Neuronal stem cell (in vitro differentiated cells): ENCODE data around the gene VSX2. TPM values are rescaled to one million over a fixed set of nuclear protein-coding genes. Genes with fewer than 3 reads are reported as not detected.
A peak's percentile ranks its signal among the peaks of the same experiment; 100 is the strongest.

Experiments used
- DNase-seq: peaks from one replicate; pipeline ENCODE4 v3.0.0-alpha.2; 2013; ENCODE audit warnings: low spot score
- H2AFZ ChIP-seq: one replicate; pipeline ENCODE4 v1.6.1; 2013; ENCODE audit warnings: mild to moderate bottlenecking, low read length, inconsistent platforms
- H2AK5ac ChIP-seq: 2 replicates; pipeline ENCODE4 v1.6.1; 2013; ENCODE audit warnings: low read depth, mild to moderate bottlenecking, inconsistent platforms, low read length, moderate library complexity, mixed read lengths
- H2BK120ac ChIP-seq: 2 replicates; pipeline ENCODE4 v1.6.1; 2013; ENCODE audit warnings: low read depth, mild to moderate bottlenecking, inconsistent platforms, low read length, moderate library complexity, mixed read lengths
- H2BK12ac ChIP-seq: one replicate; pipeline ENCODE4 v1.6.1; 2013; ENCODE audit warnings: low read length, inconsistent platforms
- H2BK15ac ChIP-seq: 2 replicates; pipeline ENCODE4 v1.6.1; 2013; ENCODE audit warnings: mild to moderate bottlenecking, low read length, inconsistent platforms, mixed read lengths
- H2BK5ac ChIP-seq: one replicate; pipeline ENCODE4 v1.6.1; 2013; ENCODE audit warnings: inconsistent platforms, mild to moderate bottlenecking, low read length, moderate library complexity
- H3K14ac ChIP-seq: one replicate; pipeline ENCODE4 v1.6.1; 2013; ENCODE audit warnings: low read length, inconsistent platforms
- H3K18ac ChIP-seq: 2 replicates; pipeline ENCODE4 v1.6.1; 2013; ENCODE audit warnings: low read length, inconsistent platforms
- H3K23ac ChIP-seq: 2 replicates; pipeline ENCODE4 v1.6.1; 2013; ENCODE audit warnings: low read depth, mild to moderate bottlenecking, mixed read lengths, low read length, inconsistent platforms; ENCODE audit not compliant: poor library complexity
- H3K27ac ChIP-seq: replicated peaks from 3 replicates; pipeline ENCODE4 v1.5.1; 2013; ENCODE audit warnings: low read length, inconsistent platforms
- H3K27me3 ChIP-seq, 3 experiments: 2 replicates each; pipeline ENCODE4 v1.6.1; 2013; ENCODE audit warnings: low read length in 3 of 3, mild to moderate bottlenecking in 2 of 3, inconsistent platforms in 1 of 3, low read depth in 1 of 3, mixed read lengths in 1 of 3, moderate library complexity in 1 of 3; ENCODE audit not compliant: control insufficient read depth in 3 of 3, insufficient read depth in 3 of 3
- H3K36me3 ChIP-seq, 2 donors: replicated peaks in 1 of 2; 2 replicates each; pipeline ENCODE4 v1.6.1; 2013; ENCODE audit warnings: low read length in 2 of 2; ENCODE audit not compliant: control insufficient read depth in 2 of 2, insufficient read depth in 2 of 2
- H3K4ac ChIP-seq: 2 replicates; pipeline ENCODE4 v1.6.1; 2013; ENCODE audit warnings: inconsistent platforms, mild to moderate bottlenecking, low read length, moderate library complexity
- H3K4me1 ChIP-seq, 2 donors: 1 replicate in 1 of 2; 2 replicates in 1 of 2; pipeline ENCODE4 v1.6.1; 2013; ENCODE audit warnings: low read length in 2 of 2, low read depth in 1 of 2; ENCODE audit not compliant: control insufficient read depth in 2 of 2, insufficient read depth in 1 of 2
- H3K4me2 ChIP-seq: one replicate; pipeline ENCODE4 v1.6.1; 2013; ENCODE audit warnings: mild to moderate bottlenecking, low read length, inconsistent platforms; ENCODE audit not compliant: insufficient read depth, poor library complexity, severe bottlenecking
- H3K4me3 ChIP-seq, 2 donors: 2 replicates each; pipeline ENCODE4 v1.5.1; 2013; ENCODE audit warnings: low read length in 2 of 2, mild to moderate bottlenecking in 2 of 2, inconsistent platforms in 1 of 2, moderate library complexity in 1 of 2
- H3K79me1 ChIP-seq: one replicate; pipeline ENCODE4 v1.6.1; 2013; ENCODE audit warnings: low read depth, mild to moderate bottlenecking, inconsistent platforms, low read length, moderate library complexity
- H3K9ac ChIP-seq: one replicate; pipeline ENCODE4 v1.6.1; 2013; ENCODE audit warnings: mild to moderate bottlenecking, low read depth, low read length, inconsistent platforms; ENCODE audit not compliant: poor library complexity
- H3K9me3 ChIP-seq, 2 donors: replicated peaks in 1 of 2; 2 replicates each; pipeline versions ENCODE3 to v1.6.1; 2013; ENCODE audit warnings: low read length in 2 of 2, mild to moderate bottlenecking in 2 of 2, inconsistent platforms in 1 of 2, low read depth in 1 of 2, mixed read lengths in 1 of 2, moderate library complexity in 1 of 2; ENCODE audit not compliant: control insufficient read depth in 2 of 2, insufficient read depth in 1 of 2
- H4K8ac ChIP-seq: one replicate; pipeline ENCODE4 v1.6.1; 2013; ENCODE audit warnings: low read depth, mild to moderate bottlenecking, inconsistent platforms, low read length, moderate library complexity
- H4K91ac ChIP-seq: one replicate; pipeline ENCODE4 v1.6.1; 2013; ENCODE audit warnings: low read length, low read depth, mild to moderate bottlenecking, inconsistent platforms; ENCODE audit not compliant: poor library complexity
- WGBS, 2 donors: extraction: QIAGEN DNeasy Blood & Tissue Kit; methylation state at CpG; one replicate each; pipeline ENCODE4 v1.1.7; 2013; ENCODE audit warnings: missing lambda C conversion rate in 2 of 2, mixed read lengths in 1 of 2; ENCODE audit not compliant: insufficient read length in 2 of 2, insufficient replicate concordance in 1 of 2; ENCODE audit errors: extremely low coverage in 2 of 2; 5-methylcytosine and 5-hydroxymethylcytosine counted together
- polyA plus RNA-seq, 2 experiments: library from polyadenylated mRNA; stranded (reverse); fragments of 200-250 nt; gene quantifications; one replicate each; pipeline ENCODE4 v1.2.3, GENCODE V29; 2013

The VSX2 gene
- 0.53 TPM for polyA plus RNA-seq (2013, experiment 1 of 2)
- polyA plus RNA-seq (2013, experiment 2 of 2): 0.50 TPM

- no peaks in the 10 kb centered on the region for H3K36me3 ChIP-seq
- no peaks in the 10 kb centered on the region for H3K9me3 ChIP-seq
- H3K4ac ChIP-seq: no peak within 1 kb of the TSS
- H2BK12ac ChIP-seq: peak within 1 kb of the TSS; percentile 60
- H3K4me3 ChIP-seq: peak within 1 kb of the TSS in 1 of 2 donors; percentile 23
- DNase-seq: no peak
- H3K27ac ChIP-seq: no peak within 1 kb of the TSS
- H3K23ac ChIP-seq: peak within 1 kb of the TSS; percentile 62
- H3K27me3 ChIP-seq: peaks cover 39 to 93% (median 70%) of the 10 kb centered on the region in 3 experiments
- H2BK15ac ChIP-seq: peak within 1 kb of the TSS; percentile 72
- no peak within 1 kb of the TSS for H2BK120ac ChIP-seq
- WGBS, 2 donors: no CpG with 5 or more reads among the region's 40 CpGs
- H3K4me2 ChIP-seq: peak within 1 kb of the TSS; percentile 46
- H2AK5ac ChIP-seq: peak within 1 kb of the TSS; percentile 61
- H4K8ac ChIP-seq: no peak within 1 kb of the TSS
- H2BK5ac ChIP-seq: peak within 1 kb of the TSS; percentile 79
- peaks cover 2% of the 10 kb centered on the region in 2 donors for H3K4me1 ChIP-seq
- no peak within 1 kb of the TSS for H4K91ac ChIP-seq
- peak within 1 kb of the TSS; percentile 94 for H3K18ac ChIP-seq
- H2AFZ ChIP-seq: peak within 1 kb of the TSS; percentile 89
- no peak within 1 kb of the TSS for H3K9ac ChIP-seq
- no peak within 1 kb of the TSS for H3K14ac ChIP-seq
- H3K79me1 ChIP-seq: no peaks in the 10 kb centered on the region
These were observed at the start of gene VSX2 for GRCh38 chr14:74238974-74239847. TSS of gene VSX2 (plus strand) at chr14:74239449. CDS start at chr14:74239562, 113 bp downstream.

DNA sequence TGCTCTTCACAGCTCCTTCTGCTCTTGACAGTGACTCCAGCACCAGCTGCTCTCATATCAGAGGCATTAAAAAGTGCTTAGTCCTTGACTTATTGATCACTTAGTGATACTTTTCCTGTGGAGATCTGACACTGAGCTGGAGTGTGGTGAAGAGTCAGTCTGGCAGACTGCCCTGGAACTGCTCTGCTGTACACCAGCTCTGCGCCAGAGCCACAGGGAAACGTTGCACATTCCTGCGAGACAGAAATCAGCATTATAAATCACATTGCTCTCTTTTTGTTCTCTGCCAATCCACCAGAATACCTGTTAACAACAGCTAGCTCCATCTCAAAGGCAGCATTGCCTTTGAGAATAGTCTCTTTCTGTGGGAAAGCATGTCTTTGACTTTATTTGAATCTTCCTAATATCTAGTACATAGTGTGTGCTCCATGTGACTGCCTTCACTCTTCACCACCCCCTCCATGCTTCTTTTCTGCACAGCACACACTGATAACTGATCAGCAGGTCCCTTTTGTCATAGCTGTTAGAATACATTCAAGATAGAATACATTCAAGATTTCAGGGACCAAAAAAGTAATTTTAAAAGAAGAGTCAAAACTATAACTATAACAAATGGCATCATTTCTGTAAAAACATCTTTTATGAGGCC, 48.2 kb upstream of the VSX2 start:
- Histone ChIP-seq H2AK5ac (no peak overlapping the region), H3K14ac (no peak overlapping the region), H3K4me3 (no peak overlapping the region), H3K4me2 (no peak overlapping the region), H4K91ac (no peak overlapping the region), H4K8ac (no peak overlapping the region), H2BK15ac (no peak overlapping the region), H3K27ac (no peak overlapping the region), H2BK12ac (no peak overlapping the region), H3K36me3 (peaks cover 2 to 4% of the 10 kb centered on the region in 2 donors), H3K9ac (no peak overlapping the region), H3K4ac (no peak overlapping the region), H3K79me1 (no peaks in the 10 kb centered on the region), H3K27me3 (no peaks in the 10 kb centered on the region), H3K18ac (no peak overlapping the region), H3K9me3 (no peaks in the 10 kb centered on the region), H2AFZ (no peak overlapping the region), H2BK120ac (no peak overlapping the region), H3K23ac (no peak overlapping the region), H3K4me1 (peaks cover 0 to 12% of the 10 kb centered on the region in 2 donors), H2BK5ac (no peak overlapping the region)
- no CpG with 5 or more reads among the region's 3 CpGs for WGBS, 2 donors
- no peak for DNase-seq

GRCh38 chr14:74194506-74195274, 44.6 kb upstream of the VSX2 start:
- Histone ChIP-seq H3K4me1 (peaks cover 0 to 17% of the 10 kb centered on the region in 2 donors), H2BK15ac (no peak overlapping the region), H3K79me1 (no peaks in the 10 kb centered on the region), H4K91ac (no peak overlapping the region), H3K9me3 (peaks cover 0 to 2% of the 10 kb centered on the region in 2 donors), H3K36me3 (peaks cover 4 to 15% of the 10 kb centered on the region in 2 donors), H2BK120ac (no peak overlapping the region), H2BK12ac (no peak overlapping the region), H3K4me3 (no peak overlapping the region), H3K14ac (no peak overlapping the region), H2AFZ (no peak overlapping the region), H3K9ac (no peak overlapping the region), H3K23ac (no peak overlapping the region), H3K27me3 (no peaks in the 10 kb centered on the region), H2BK5ac (no peak overlapping the region), H3K4me2 (peak overlapping the region; percentile 26), H2AK5ac (no peak overlapping the region), H3K4ac (no peak overlapping the region), H3K27ac (no peak overlapping the region), H3K18ac (no peak overlapping the region), H4K8ac (no peak overlapping the region)
- no peak for DNase-seq
- no CpG with 5 or more reads among the region's 8 CpGs for WGBS, 2 donors
